Subcutaneous abdominal adipose tissue (tissue), 5 donors: Measurements from ENCODE around the gene TSC22D1.
"Not testable (repeated sequence)": the region's sequence is repeated elsewhere in the genome, so short reads cannot be mapped to it uniquely, and the experiment has no call there.

Experiments
- H3K27ac ChIP-seq: one replicate; pipeline ENCODE4 v1.7.0; 2013; ENCODE audit warnings: low read depth, mild to moderate bottlenecking, inconsistent platforms, low read length, moderate library complexity
- H3K27me3 ChIP-seq, 5 donors: one replicate each; pipeline ENCODE4 v1.7.0; 2013; ENCODE audit warnings: low read length in 5 of 5, inconsistent platforms in 1 of 5; ENCODE audit not compliant: control insufficient read depth in 5 of 5, insufficient read depth in 4 of 5
- H3K36me3 ChIP-seq, 5 donors: one replicate each; pipeline ENCODE4 v1.7.0; 2013; ENCODE audit warnings: low read length in 5 of 5; ENCODE audit not compliant: control insufficient read depth in 5 of 5, insufficient read depth in 5 of 5
- H3K4me1 ChIP-seq, 5 donors: one replicate each; pipeline ENCODE4 v1.7.0; 2013; ENCODE audit warnings: low read length in 5 of 5, mild to moderate bottlenecking in 3 of 5, moderate library complexity in 1 of 5; ENCODE audit not compliant: control insufficient read depth in 5 of 5, insufficient read depth in 5 of 5
- H3K4me3 ChIP-seq, 5 donors: one replicate each; pipeline ENCODE4 v1.7.0; 2013; ENCODE audit warnings: low read length in 5 of 5, low read depth in 1 of 5
- H3K9ac ChIP-seq, 5 donors: one replicate each; pipeline ENCODE4 v1.7.0; 2013; ENCODE audit warnings: low read length in 5 of 5, mild to moderate bottlenecking in 4 of 5, moderate library complexity in 3 of 5
- H3K9me3 ChIP-seq, 5 donors: one replicate each; pipeline ENCODE4 v1.7.0; 2013; ENCODE audit warnings: low read length in 5 of 5; ENCODE audit not compliant: control insufficient read depth in 5 of 5
- donor health status: healthy.
- donor health status: healthy.
- donor health status: healthy.
- donor health status: healthy.
- donor health status: healthy.

TSC22D1 gene

GRCh38 chr13:44509853-44510252 lies 66.3 kb downstream of the TSC22D1 start:
- not testable (repeated sequence) for H3K27ac ChIP-seq, H3K36me3 ChIP-seq, H3K9me3 ChIP-seq, H3K27me3 ChIP-seq, H3K4me3 ChIP-seq, H3K9ac ChIP-seq
- H3K4me1 ChIP-seq = peaks cover 0 to 14% (median 9%) of the 10 kb centered on the region in 5 donors

GRCh38 chr13:44508562-44509077 lies 67.5 kb downstream of the TSC22D1 start:
- Histone ChIP-seq H3K9me3 (no peaks in the 10 kb centered on the region), H3K4me3 (no peak overlapping the region), H3K27me3 (no peaks in the 10 kb centered on the region), H3K9ac (no peak overlapping the region), H3K36me3 (peaks cover 0 to 5% (median 0%) of the 10 kb centered on the region in 5 donors), H3K27ac (no peak overlapping the region), H3K4me1 (peaks cover 0 to 14% (median 9%) of the 10 kb centered on the region in 5 donors)

- Histone ChIP-seq H3K4me3 (no peak overlapping the region), H3K27me3 (no peaks in the 10 kb centered on the region), H3K9me3 (no peaks in the 10 kb centered on the region), H3K9ac (no peak overlapping the region), H3K36me3 (no peaks in the 10 kb centered on the region), H3K27ac (no peak overlapping the region), H3K4me1 (peaks cover 0 to 14% (median 9%) of the 10 kb centered on the region in 5 donors)
These were observed 68.5 kb downstream of the TSC22D1 start for GRCh38 chr13:44507639-44508038.

- H3K4me3 ChIP-seq = no peak overlapping the region
- H3K36me3 ChIP-seq = peaks cover 0 to 3% (median 0%) of the 10 kb centered on the region in 5 donors
- no peaks in the 10 kb centered on the region for H3K9me3 ChIP-seq
- no peak overlapping the region for H3K9ac ChIP-seq
- no peak overlapping the region for H3K27ac ChIP-seq
- H3K27me3 ChIP-seq = no peaks in the 10 kb centered on the region
- peaks cover 0 to 14% (median 9%) of the 10 kb centered on the region in 5 donors for H3K4me1 ChIP-seq
These were observed 69.4 kb downstream of the TSC22D1 start for GRCh38 chr13:44506719-44507118.

GRCh38 chr13:44506251-44506650 lies 69.9 kb downstream of the TSC22D1 start:
- H3K4me1 ChIP-seq = peaks cover 0 to 14% (median 9%) of the 10 kb centered on the region in 5 donors
- H3K4me3 ChIP-seq = no peak overlapping the region
- no peaks in the 10 kb centered on the region for H3K27me3 ChIP-seq
- no peaks in the 10 kb centered on the region for H3K9me3 ChIP-seq
- H3K27ac ChIP-seq = no peak overlapping the region
- H3K36me3 ChIP-seq = peaks cover 0 to 3% (median 0%) of the 10 kb centered on the region in 5 donors
- no peak overlapping the region for H3K9ac ChIP-seq

- H3K4me1 ChIP-seq = peaks cover 0 to 14% (median 9%) of the 10 kb centered on the region in 5 donors
- H3K9ac ChIP-seq = no peak overlapping the region
- H3K4me3 ChIP-seq = no peak overlapping the region
- no peaks in the 10 kb centered on the region for H3K9me3 ChIP-seq
- H3K27ac ChIP-seq = no peak overlapping the region
- H3K36me3 ChIP-seq = peaks cover 0 to 3% (median 0%) of the 10 kb centered on the region in 5 donors
- H3K27me3 ChIP-seq = no peaks in the 10 kb centered on the region
These were observed 72.0 kb downstream of the TSC22D1 start for GRCh38 chr13:44504116-44504515.

- no peak overlapping the region for H3K9ac ChIP-seq
- no peaks in the 10 kb centered on the region for H3K27me3 ChIP-seq
- H3K4me3 ChIP-seq = no peak overlapping the region
- H3K36me3 ChIP-seq = peaks cover 0 to 3% (median 0%) of the 10 kb centered on the region in 5 donors
- H3K9me3 ChIP-seq = peaks cover 0 to 4% (median 0%) of the 10 kb centered on the region in 5 donors
- no peaks in the 10 kb centered on the region for H3K4me1 ChIP-seq
- no peak overlapping the region for H3K27ac ChIP-seq
These were observed 77.2 kb downstream of the TSC22D1 start for GRCh38 chr13:44498969-44499368.

- Histone ChIP-seq H3K9me3 (peaks cover 0 to 4% (median 0%) of the 10 kb centered on the region in 5 donors), H3K27me3 (no peaks in the 10 kb centered on the region), H3K27ac (no peak overlapping the region), H3K9ac (no peak overlapping the region), H3K4me1 (no peaks in the 10 kb centered on the region), H3K4me3 (no peak overlapping the region), H3K36me3 (peaks cover 0 to 3% (median 0%) of the 10 kb centered on the region in 5 donors)
These were observed 77.6 kb downstream of the TSC22D1 start for GRCh38 chr13:44498502-44498901.

GRCh38 chr13:44497801-44498200 lies 78.3 kb downstream of the TSC22D1 start:
- no peak overlapping the region for H3K27ac ChIP-seq
- no peaks in the 10 kb centered on the region for H3K27me3 ChIP-seq
- no peak overlapping the region for H3K4me3 ChIP-seq
- peaks cover 0 to 3% (median 0%) of the 10 kb centered on the region in 5 donors for H3K36me3 ChIP-seq
- no peaks in the 10 kb centered on the region for H3K4me1 ChIP-seq
- H3K9ac ChIP-seq = no peak overlapping the region
- peaks cover 0 to 4% (median 0%) of the 10 kb centered on the region in 5 donors for H3K9me3 ChIP-seq

- no peaks in the 10 kb centered on the region for H3K36me3 ChIP-seq
- peaks cover 0 to 4% (median 0%) of the 10 kb centered on the region in 5 donors for H3K9me3 ChIP-seq
- H3K4me1 ChIP-seq = no peaks in the 10 kb centered on the region
- H3K4me3 ChIP-seq = no peak overlapping the region
- H3K27ac ChIP-seq = no peak overlapping the region
- no peak overlapping the region for H3K9ac ChIP-seq
- H3K27me3 ChIP-seq = no peaks in the 10 kb centered on the region
These were observed 82.8 kb downstream of the TSC22D1 start for GRCh38 chr13:44493213-44493812.
